ENCODE measurements around the gene TMEM9.
"Not testable (repeated sequence)": the region's sequence is repeated elsewhere in the genome, so short reads cannot be mapped to it uniquely, and the experiment has no call there.

TMEM9 gene

DNA sequence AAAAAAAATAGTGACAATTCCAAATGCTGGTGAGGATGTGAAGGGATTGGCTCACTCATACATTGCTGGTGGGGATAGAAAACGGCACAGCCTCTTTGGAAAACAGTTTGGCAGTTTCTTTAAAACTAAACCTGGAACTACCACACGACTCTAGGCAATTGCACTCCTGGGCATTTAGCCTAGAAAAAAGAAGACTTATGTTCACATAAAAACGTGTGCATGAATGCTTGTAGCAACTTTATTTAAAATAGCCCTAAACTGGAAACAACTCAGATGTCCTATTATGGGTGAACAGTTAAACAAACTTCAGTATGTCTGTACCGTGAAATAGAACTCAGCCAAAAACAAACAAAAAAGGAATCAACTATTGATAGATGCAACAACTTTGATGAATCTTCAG is 9.4 kb upstream of the TMEM9 start:
- DNase-seq (ENCODE audit: low spot score) = no peak
- in situ Hi-C loops (cut with MboI; ENCODE audit: low sequenced_read_pairs, unreplicated experiment) = no loop called here
- TF ChIP-seq, protein P1, sequence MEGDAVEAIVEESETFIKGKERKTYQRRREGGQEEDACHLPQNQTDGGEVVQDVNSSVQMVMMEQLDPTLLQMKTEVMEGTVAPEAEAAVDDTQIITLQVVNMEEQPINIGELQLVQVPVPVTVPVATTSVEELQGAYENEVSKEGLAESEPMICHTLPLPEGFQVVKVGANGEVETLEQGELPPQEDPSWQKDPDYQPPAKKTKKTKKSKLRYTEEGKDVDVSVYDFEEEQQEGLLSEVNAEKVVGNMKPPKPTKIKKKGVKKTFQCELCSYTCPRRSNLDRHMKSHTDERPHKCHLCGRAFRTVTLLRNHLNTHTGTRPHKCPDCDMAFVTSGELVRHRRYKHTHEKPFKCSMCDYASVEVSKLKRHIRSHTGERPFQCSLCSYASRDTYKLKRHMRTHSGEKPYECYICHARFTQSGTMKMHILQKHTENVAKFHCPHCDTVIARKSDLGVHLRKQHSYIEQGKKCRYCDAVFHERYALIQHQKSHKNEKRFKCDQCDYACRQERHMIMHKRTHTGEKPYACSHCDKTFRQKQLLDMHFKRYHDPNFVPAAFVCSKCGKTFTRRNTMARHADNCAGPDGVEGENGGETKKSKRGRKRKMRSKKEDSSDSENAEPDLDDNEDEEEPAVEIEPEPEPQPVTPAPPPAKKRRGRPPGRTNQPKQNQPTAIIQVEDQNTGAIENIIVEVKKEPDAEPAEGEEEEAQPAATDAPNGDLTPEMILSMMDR (IDR thresholded peaks at IDR 0.05; ENCODE audit: borderline replicate concordance, control extremely low read depth, extremely low read depth, insufficient read depth, missing control alignments) = no peak

DNA sequence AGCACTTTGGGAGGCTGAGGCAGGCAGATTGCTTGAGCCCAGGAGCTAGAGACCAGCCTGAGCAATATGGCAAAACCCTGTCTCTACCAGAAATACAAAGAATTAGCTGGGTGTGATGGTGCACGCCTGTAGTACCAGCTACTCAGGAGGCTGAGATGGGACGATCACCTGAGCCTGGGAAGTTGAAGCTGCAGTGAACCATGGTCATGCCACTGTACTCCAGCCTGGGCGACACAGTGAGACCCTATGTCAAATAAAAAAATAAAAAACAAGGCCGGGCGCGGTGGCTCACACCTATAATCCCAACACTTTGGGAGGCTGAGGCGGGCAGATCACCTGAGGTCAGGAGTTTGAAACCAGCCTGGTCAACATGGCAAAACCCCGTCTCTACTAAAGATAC is 8.8 kb upstream of the TMEM9 start:
- DNase-seq (ENCODE audit: low spot score); in situ Hi-C loops (cut with MboI; ENCODE audit: low sequenced_read_pairs, unreplicated experiment): not testable (repeated sequence)

DNA sequence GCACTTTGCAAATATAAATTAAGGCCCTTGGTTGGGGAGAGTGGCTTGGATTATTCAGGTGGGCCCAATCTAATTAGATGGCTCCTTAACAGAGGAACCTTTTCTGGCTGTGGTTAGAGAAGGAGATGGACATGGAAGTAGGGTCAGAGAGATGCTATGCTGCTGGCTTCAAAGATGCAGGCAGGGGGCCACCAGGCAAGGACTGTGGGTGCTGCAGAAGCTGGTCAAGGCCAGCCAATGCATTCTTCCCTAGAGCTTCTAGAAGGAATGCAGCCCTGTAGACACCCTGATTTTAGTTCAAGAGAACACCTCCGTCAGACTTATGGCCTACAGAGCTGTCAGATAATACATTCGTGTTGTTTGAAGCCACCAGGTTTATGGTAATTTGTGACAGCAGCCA is 3.7 kb upstream of the TMEM9 start:
- no peak for DNase-seq (ENCODE audit: low spot score)
- in situ Hi-C loops (cut with MboI; ENCODE audit: low sequenced_read_pairs, unreplicated experiment) = no loop called here
- TF ChIP-seq, protein P1 (IDR thresholded peaks at IDR 0.05; ENCODE audit: borderline replicate concordance, control extremely low read depth, extremely low read depth, insufficient read depth, missing control alignments) = no peak

DNA sequence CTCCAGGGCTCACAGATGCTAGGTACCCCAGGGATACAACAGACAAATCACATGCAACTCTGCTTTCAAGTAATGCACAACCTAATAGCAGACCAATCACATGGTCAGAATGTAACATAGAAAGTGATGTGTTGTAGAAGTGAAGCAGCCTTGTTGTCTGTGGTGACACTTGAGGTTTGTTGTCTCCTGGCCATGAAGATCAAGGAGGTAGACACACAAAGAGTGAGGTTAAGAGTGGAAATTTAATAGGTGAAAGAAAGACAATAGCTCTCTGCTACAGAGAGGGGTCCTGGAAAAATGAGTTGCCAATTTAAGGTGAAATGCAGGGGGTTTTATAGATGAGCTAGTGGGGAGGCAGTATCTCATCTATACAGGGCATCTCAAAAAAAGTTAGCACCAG is 2.5 kb upstream of the TMEM9 start:
- TF ChIP-seq, protein P1 (IDR thresholded peaks at IDR 0.05; ENCODE audit: borderline replicate concordance, control extremely low read depth, extremely low read depth, insufficient read depth, missing control alignments) = no peak
- DNase-seq (ENCODE audit: low spot score) = no peak
- in situ Hi-C loops (cut with MboI; ENCODE audit: low sequenced_read_pairs, unreplicated experiment) = no loop called here

DNA sequence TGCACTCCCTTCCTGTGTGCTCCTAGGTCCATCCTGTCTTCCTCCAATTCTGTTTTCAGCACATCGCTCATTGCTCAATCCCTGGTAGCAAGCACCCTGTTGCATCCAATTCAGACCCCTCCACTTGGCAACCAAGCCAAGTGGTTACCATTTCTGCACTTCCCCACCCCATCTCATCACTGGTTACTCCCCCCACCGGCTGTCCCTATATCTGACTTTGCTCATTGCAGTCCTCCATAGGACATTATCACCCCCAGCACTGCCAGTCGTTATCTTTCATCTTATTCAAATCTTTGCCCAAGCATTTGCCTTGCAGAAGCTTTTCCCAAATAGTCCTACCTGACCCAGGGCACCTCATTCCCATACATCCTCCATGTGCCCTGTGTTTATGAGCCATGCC is 2.1 kb upstream of the TMEM9 start:
- TF ChIP-seq, protein P1 (IDR thresholded peaks at IDR 0.05; ENCODE audit: borderline replicate concordance, control extremely low read depth, extremely low read depth, insufficient read depth, missing control alignments) = no peak
- in situ Hi-C loops (cut with MboI; ENCODE audit: low sequenced_read_pairs, unreplicated experiment) = no loop called here
- DNase-seq (ENCODE audit: low spot score) = no peak

DNA sequence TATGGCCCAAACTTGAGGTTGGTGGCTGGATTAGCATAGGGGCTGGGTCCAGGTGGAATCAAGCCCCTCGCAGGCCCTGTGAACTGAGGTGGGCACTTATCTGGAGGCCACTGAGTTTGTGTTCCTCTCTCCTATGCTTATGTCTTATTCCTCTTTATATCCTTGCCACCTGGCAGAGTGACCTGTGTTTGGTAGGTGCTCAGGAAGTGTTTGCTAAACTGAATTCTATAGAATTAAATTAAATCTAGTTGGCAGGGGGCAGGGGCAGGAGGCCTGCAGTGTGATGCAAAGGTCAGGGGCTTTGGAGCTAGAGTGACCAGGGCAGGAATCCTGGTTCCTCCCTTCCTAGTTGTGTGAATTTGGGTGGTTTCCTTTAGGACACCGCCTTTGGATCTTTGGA is 1.1 kb upstream of the TMEM9 start:
- TF ChIP-seq, protein P1 (IDR thresholded peaks at IDR 0.05; ENCODE audit: borderline replicate concordance, control extremely low read depth, extremely low read depth, insufficient read depth, missing control alignments) = no peak
- in situ Hi-C loops (cut with MboI; ENCODE audit: low sequenced_read_pairs, unreplicated experiment) = no loop called here
- no peak for DNase-seq (ENCODE audit: low spot score)

DNA sequence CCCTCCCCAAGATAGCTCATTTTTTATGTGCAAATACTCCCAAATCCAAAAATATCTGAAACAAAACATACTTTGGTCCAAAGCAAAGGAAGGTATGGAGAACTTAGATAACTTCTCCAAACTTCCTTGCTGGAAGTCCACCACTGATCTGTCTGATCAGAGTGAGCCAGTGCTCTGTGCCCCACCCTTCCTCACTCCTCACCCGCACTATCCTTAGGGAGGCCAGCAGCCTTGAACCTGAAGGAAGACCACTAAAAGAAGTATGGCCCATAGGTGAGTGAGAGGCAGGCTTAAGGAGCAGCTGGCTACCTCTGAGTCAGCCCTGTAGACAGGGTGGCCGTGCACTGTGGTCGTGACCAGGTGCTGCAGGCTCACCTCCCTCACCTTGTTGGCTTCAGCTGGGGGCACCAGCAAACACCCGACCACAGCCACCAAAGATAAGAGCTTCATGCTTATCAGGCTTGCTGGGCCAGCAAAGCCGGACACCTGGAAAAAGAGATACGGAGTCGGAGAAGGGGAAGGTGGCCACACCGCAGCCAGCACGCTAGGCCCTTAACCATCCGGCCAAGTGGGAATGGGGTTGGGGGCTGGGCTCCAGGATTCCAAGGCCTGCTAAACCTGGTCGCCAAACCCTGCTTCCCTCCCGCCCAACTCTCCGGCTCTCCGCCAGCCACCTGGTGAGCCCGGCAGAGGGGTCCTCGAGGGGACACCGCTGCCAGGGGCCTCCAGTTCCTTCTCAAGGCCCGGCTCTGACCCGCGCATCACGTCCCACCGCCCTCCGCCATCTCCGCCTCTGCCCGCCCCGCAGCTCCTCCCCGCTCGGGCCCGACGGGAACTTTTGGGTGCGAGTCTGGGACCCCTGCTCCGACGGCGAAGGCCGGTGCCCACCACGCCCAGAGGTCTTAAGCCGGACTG is 543 bp downstream of the TMEM9 start:
- TF ChIP-seq, protein P1 (IDR thresholded peaks at IDR 0.05; ENCODE audit: borderline replicate concordance, control extremely low read depth, extremely low read depth, insufficient read depth, missing control alignments) = no peak
- peak; percentile 90 for DNase-seq (ENCODE audit: low spot score)
- in situ Hi-C loops (cut with MboI; ENCODE audit: low sequenced_read_pairs, unreplicated experiment) = no loop called here
